GM18873 (cell line): ENCODE data around the gene PADI2.

Experiments
- ATAC-seq: cut with Tn5 transposase; IDR thresholded peaks from one replicate; pipeline ENCODE4 v1.9.1; 2021; ENCODE audit warnings: mild to moderate bottlenecking, moderate library complexity, moderate number of reproducible peaks; ENCODE audit not compliant: unreplicated experiment, low FRiP score

PADI2 gene

GRCh38 chr1:17117451-17118265, 1.6 kb downstream of the PADI2 start:
- ATAC-seq: no peak

GRCh38 chr1:17116643-17117042, 2.6 kb downstream of the PADI2 start:
- no peak for ATAC-seq

DNA sequence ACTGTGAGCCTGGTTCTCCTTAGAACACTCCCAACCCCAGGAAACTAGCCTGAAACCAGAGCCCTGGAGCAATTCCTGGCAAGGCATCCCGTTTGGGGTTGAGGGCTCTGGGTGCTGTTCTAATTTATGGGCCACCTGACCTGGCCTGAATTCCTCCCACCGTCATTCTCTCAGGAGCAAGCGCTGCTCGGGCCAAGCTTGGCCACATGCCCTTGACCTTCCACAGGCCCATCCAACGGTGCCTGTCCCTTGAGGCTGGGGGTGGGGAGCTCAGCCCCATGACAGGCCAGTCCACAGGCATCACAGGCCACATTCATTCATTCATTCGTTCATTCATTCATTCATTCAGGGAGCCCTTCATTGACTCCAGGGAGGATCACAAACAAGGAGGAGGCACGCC, 5.3 kb downstream of the PADI2 start:
- ATAC-seq: no peak

DNA sequence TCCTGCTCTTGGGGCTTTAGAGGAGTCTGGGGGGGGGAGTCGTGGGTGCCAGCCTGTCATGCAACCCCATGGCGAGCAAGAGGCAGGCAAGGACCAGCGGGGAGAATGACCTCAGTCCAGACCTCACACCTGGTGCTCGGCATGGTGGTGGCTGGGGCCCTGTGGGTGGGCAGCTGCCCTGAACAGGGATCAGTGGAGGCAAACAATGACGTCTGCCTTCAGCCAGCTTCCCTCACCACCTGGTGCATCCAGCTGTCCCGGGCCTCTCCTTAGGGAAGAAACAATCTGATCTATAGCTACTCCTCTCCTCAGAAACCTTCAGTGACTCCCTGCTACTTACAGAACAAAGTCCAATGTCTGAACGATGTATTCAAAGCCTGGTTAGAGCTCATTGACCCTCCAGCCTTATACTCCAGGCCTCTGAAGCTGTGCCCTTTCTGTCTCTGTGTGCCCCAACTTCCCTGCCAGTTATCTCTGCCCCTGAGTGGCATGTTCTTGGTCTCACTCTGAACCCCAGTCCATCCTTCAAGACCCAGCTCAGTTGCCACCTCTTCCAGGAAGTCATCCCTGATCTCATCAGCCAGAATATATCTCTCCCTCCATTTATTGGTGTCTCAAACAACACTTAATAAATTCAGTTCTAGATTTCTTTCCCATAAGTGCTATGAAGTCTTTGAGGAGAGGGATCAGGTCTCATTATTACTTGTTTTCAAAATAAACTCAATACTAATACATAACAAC, 6.6 kb downstream of the PADI2 start:
- no peak for ATAC-seq

- no peak for ATAC-seq
Measured at GRCh38 chr1:17112076-17112475, 7.2 kb downstream of the PADI2 start.

DNA sequence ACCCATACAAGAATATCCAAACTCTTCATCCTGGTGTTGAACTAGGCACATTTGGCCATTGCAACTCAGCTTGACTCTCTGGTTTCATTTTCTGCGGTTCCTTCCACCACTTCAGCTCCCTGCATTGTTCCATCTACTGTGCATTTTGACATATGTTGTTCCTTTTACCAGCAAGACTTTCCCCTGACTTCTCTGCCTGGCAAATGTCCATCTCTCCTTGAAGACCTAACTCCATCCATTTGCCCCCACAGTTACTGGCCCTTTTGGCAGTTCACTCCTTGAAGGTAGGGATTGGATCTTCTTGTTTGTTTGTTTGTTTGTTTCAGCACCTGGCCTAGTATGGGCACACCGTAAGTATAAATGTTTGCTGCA, 8.7 kb downstream of the PADI2 start:
- ATAC-seq: no peak

DNA sequence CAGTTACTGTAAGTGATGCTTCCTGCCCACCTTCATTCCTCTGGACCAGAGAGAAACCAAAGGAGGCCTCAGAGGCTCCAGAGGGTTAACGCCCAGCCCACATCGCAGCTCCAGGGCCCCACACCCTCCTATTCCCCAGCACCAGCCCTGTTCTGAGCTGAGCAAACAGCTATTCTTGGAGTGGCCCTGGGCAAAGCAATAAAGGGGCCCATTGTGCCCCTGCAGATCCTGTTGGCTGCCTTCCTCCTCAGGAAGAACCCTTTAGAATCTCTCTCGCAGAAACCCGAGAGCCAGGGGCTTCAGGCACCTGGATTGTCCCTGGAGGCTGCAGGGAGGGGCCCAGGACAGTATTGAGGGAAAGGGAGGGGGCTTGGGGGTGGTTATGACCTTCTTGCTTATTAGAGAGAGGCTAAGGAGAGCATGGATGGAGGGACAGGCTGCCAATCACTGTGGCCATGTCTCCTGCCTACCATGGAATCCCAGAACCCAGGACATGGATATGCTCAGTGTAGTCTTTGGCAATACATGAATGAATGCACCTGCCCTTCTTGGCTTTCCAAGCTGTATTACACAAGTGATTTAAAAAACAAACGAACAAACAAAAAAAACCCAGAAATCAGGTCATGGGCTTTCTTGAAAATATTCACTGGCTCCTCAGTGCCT, 9.2 kb downstream of the PADI2 start:
- ATAC-seq: no peak

DNA sequence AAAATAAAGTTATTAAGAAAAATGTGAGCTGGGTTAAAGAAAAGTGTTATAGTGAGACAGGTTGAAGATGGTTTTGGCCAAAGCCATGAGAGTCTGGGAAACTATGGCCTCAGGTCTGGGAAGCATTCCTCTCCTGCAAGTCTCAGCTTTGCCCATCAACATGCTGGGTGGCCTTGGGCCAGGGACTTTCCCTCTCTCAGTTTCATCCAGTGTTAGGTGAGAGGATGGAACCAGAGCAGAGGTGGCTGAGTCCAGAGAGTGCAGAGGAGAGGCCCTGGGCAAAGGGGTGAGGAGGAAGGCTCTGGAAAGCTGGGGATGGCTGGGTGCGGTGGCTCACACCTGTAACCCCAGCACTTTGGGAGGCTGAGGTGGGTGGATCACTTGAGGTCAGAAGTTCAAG, 10.5 kb downstream of the PADI2 start:
- ATAC-seq: no peak

GRCh38 chr1:17108360-17108759, 10.9 kb downstream of the PADI2 start:
- no peak for ATAC-seq

GRCh38 chr1:17104782-17105181, 14.5 kb downstream of the PADI2 start:
- ATAC-seq: no peak

DNA sequence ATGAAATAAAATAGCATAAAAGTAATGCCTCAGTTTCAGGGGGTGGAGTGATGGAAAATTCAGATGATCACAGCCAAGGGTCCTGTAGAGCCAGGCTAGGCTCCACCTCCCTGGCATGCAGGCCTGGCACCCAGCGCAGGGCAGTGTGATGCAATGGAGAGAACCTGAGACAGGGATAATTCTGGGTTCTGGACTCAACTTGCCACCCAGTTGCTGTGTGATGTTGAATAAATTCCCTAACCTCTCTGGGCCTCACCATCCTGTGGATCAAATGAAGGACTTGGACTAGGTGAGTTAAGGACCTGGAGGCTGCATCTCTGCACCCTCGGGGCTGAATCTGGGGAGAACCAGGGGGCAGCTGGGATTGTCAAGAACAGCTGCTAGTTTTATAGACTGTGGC, 17.0 kb downstream of the PADI2 start:
- no peak for ATAC-seq

GRCh38 chr1:17101261-17101660, 18.0 kb downstream of the PADI2 start:
- no peak for ATAC-seq

DNA sequence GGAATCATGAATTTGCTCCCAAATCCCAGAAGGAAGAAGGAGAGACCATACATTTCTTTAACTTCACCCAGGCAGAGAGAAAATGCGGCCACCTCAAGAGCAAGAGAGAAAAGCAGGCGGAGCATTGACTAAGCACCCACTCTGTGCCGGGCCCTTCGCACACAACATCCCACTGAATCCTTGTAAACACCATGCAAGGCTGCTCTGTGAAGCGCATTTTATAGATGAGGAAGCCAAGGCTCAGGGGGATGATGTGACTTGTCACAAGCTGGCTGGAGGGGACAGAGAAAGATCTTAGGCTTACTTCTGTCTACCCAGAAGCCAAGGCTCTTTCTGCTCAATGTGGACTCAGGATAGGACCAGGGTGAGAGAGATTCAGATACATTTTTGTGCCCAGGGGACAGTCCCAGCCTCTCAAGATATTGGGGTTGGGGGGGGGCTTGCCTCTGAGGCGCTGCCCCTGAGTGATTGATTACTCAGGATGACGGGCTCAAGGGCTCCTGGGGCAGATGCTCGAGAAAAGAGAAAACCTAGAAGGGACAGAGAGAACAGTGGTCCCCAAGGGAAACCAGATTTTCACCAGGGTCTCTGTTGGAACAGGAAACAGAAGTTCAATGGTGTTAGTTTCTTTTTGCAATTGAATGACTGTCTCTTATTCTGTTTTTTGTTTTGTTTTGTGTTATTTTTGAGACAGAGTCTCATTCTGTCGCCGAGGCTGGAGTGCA, 19.5 kb downstream of the PADI2 start:
- no peak for ATAC-seq

- no peak for ATAC-seq
Measured at GRCh38 chr1:17098446-17099317, 20.6 kb downstream of the PADI2 start.

- no peak for ATAC-seq
Measured at GRCh38 chr1:17097787-17098186, 21.5 kb downstream of the PADI2 start.

DNA sequence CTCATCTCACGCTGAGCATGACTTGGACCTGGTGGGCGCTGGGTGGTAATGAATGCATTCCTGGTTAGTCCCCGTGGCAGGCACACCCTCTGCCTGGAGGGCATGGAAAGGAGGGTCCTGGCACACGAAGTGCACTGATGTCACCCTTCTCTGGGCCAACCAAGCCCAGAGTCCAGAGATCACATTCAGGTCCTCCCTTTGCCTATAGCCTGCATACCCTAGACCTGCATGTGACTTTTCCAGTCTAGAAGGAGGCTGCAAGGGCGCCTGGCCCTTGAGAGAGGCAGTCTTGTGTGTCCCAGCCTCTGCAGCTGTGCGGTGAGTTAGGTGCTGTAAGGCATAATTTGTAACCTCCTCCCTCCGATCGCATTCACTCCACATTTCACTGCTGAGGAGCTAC, 22.1 kb downstream of the PADI2 start:
- no peak for ATAC-seq

- ATAC-seq: no peak
Measured at GRCh38 chr1:17096584-17096983, 22.7 kb downstream of the PADI2 start.

GRCh38 chr1:17095141-17095540, 24.1 kb downstream of the PADI2 start:
- no peak for ATAC-seq

- no peak for ATAC-seq
Measured at GRCh38 chr1:17094664-17095063, 24.6 kb downstream of the PADI2 start.

DNA sequence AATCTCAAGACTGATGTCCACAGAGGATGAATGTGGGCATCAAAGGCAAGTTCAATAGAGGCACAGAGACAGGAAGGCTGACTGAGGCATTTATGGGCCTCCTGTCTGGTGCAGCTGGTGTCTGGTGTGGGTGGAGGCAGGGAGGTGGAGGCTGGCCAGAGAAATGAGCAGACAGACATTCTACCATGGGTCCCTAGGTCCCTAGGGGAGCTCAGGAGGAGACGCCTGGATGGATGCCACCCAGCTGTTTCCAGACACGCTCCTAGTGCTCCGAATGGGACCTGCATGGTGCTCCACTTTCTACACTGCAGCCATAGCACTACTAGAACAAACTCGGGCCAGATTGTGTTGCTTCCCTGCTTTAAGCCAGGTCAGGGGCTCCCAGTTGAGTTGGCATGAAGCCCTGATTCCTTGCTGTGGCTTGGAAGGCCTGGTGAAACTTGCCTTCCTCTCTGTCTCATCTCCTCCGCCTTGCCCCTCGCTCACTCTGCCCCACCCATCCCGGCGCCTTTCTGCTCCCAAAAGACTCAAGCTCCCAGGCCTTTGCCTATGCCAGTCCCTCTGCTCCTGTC, 25.3 kb downstream of the PADI2 start:
- ATAC-seq: no peak
